HG02973 (cell line): ENCODE data around the gene TMEM121B.

ENCODE experiments used
- ATAC-seq: cut with Tn5 transposase; IDR thresholded peaks from one replicate; pipeline ENCODE4 v1.9.1; 2021; ENCODE audit warnings: moderate library complexity; ENCODE audit not compliant: unreplicated experiment

The TMEM121B gene

GRCh38 chr22:17112491-17113042 is 8.6 kb downstream of the TMEM121B start:
- no peak for ATAC-seq

- no peak for ATAC-seq
These were observed 10.2 kb downstream of the TMEM121B start for GRCh38 chr22:17110791-17111550.

GRCh38 chr22:17109976-17110375 is 11.2 kb downstream of the TMEM121B start:
- no peak for ATAC-seq

- ATAC-seq = no peak
These were observed 11.9 kb downstream of the TMEM121B start for GRCh38 chr22:17109113-17109865.

GRCh38 chr22:17108256-17109112 is 12.7 kb downstream of the TMEM121B start:
- ATAC-seq = no peak

- no peak for ATAC-seq
These were observed 13.7 kb downstream of the TMEM121B start for GRCh38 chr22:17107547-17107810.

GRCh38 chr22:17106785-17107546 is 14.2 kb downstream of the TMEM121B start:
- ATAC-seq = no peak

- ATAC-seq = no peak
These were observed 14.9 kb downstream of the TMEM121B start for GRCh38 chr22:17106161-17106784.

GRCh38 chr22:17105143-17106129 is 15.7 kb downstream of the TMEM121B start:
- no peak for ATAC-seq

- ATAC-seq = no peak
These were observed 16.7 kb downstream of the TMEM121B start for GRCh38 chr22:17104336-17104935.

GRCh38 chr22:17103351-17103750 is 17.8 kb downstream of the TMEM121B start:
- no peak for ATAC-seq

- ATAC-seq = no peak
These were observed 18.9 kb downstream of the TMEM121B start for GRCh38 chr22:17102297-17102667.

- ATAC-seq = no peak
These were observed 19.5 kb downstream of the TMEM121B start for GRCh38 chr22:17101475-17102296.

GRCh38 chr22:17100621-17101020 is 20.5 kb downstream of the TMEM121B start:
- no peak for ATAC-seq

GRCh38 chr22:17098379-17098819 is 22.8 kb downstream of the TMEM121B start:
- ATAC-seq = no peak

- ATAC-seq = no peak
These were observed 23.5 kb downstream of the TMEM121B start for GRCh38 chr22:17097701-17098100.

- ATAC-seq = no peak
These were observed 24.1 kb downstream of the TMEM121B start for GRCh38 chr22:17097062-17097461.

- ATAC-seq = no peak
These were observed 25.1 kb downstream of the TMEM121B start for GRCh38 chr22:17096071-17096470.
